GDM1 (cell line): ENCODE results near the gene STEAP1.

ENCODE experiments used
- DNase-seq: peaks from one replicate; lab custom pipeline; 2025; lab: John Stamatoyannopoulos, UW

The STEAP1 gene

GRCh38 chr7:90211391-90212148, 57.3 kb downstream of the STEAP1 start, which contains the start of gene STEAP2:
Gene STEAP2 (plus strand): TSS chr7:90211740. CDS start chr7:90225083, 13,343 bp downstream.
- DNase-seq: no peak

GRCh38 chr7:90212149-90212495, 57.9 kb downstream of the STEAP1 start:
- no peak for DNase-seq

DNA sequence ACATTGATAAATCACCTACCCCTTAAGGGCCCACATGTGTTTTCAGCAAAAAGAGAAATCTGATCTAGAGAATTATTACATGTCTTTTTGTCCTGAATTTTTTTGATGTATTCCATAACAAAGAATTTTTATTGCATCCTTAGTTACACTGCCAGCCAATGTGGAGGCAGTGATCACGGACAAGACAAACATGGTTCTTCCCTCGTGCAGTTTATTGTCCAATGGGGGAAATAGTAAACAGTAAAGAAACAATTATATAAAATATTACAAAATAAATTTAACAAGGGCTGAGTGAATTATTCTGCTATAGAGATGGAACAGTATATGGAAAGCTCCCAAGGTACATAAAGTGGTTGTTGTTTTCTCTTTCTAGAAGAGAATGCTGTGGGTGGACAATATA, 59.3 kb downstream of the STEAP1 start:
- no peak for DNase-seq
